ENCODE data around the gene SEMA4B. TPM values are rescaled to one million over a fixed set of nuclear protein-coding genes. Genes with fewer than 3 reads are reported as not detected.

Gene SEMA4B
- total and polyA plus RNA-seq, 9 of the 15 experiments (the other 6 are each of a cell fraction or from before 2014, with no cell fraction given), result 1.3 to 33.6 (median 11.0) TPM

- TF ChIP-seq TFE3 (CRISPR knock-in tag; IDR thresholded peaks at IDR 0.05) (no peak), CBFA2T3 (IDR thresholded peaks at IDR 0.05) (peak; percentile 74), GTF2B (IDR thresholded peaks at IDR 0.05; ENCODE audit: extremely low read depth, insufficient read length) (no peak), RHOXF2B (CRISPR knock-in tag; conservative IDR thresholded peaks at IDR 0.05) (no peak), AFF1 (IDR thresholded peaks at IDR 0.05; ENCODE audit: low read depth in 1 of 2, partially characterized antibody in 2 of 2) (peak in 1 of 2 experiments; percentile 9), JUN (IDR thresholded peaks at IDR 0.05; ENCODE audit: borderline replicate concordance, low read depth, low read length) (0 out of 2 replicates have a peak, but pooled peaks have one; percentile 21), JUN (CRISPR knock-in tag; IDR thresholded peaks at IDR 0.05; ENCODE audit: borderline replicate concordance) (no peak), SP1 (CRISPR knock-in tag; IDR thresholded peaks at IDR 0.05) (peak; percentile 79), TAL1 (IDR thresholded peaks at IDR 0.05) (peak; percentile 50; the same call in 1 of the 2 replicates), MTA1 (IDR thresholded peaks at IDR 0.05; ENCODE audit: borderline replicate concordance) (peak; percentile 54; the same call in 1 of the 2 replicates), TEAD1 (CRISPR knock-in tag; IDR thresholded peaks at IDR 0.05) (peak in 1 of 2 experiments; percentile 36; a peak in 1 of 4 replicates), DPF2 (IDR thresholded peaks at IDR 0.05) (peak; percentile 84), NELFE (IDR thresholded peaks at IDR 0.05; ENCODE audit: insufficient read depth, insufficient read length) (no peak), ZNF584 (CRISPR knock-in tag; IDR thresholded peaks at IDR 0.05; ENCODE audit: low read depth) (0 out of 2 replicates have a peak, but pooled peaks have one; percentile 28), ARID4B (CRISPR knock-in tag; IDR thresholded peaks at IDR 0.05) (0 out of 2 replicates have a peak, but pooled peaks have one; percentile 45)
Measured at GRCh38 chr15:90241343-90242192, 40.4 kb downstream of the SEMA4B start (continued).
